ENCODE measurements around the gene NRXN2. TPM values are rescaled to one million over a fixed set of nuclear protein-coding genes. Genes with fewer than 3 reads are reported as not detected.

Gene NRXN2
- total RNA-seq, 1 experiment from 2014 or later: 0.15 TPM

DNA sequence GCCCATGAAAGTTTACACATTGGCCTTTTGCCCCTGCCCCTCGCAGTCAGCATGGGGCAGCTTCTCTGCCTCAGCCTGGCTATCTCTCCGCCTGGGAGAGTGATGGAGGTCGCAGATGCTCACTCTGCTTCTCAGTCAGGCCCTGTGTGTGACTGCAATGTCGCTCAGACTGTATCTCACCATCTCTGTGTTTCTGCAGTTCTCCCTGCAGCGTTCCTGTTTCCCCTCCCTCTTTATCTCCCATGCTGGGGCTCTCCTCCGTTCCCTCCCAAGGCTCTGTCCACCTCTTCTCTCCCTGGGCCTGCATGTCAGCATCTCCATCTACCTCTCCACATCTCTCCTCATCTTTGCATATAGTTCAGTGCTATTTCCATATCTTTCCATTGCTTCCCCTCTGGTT lies 93.9 kb downstream of the NRXN2 start:
- Histone ChIP-seq H3K4me1 (ENCODE audit: control insufficient read depth, insufficient read depth, low read length) (no peaks in the 10 kb centered on the region), H3K9me3 (ENCODE audit: control insufficient read depth, insufficient read depth, low read depth, low read length) (no peaks in the 10 kb centered on the region), H3K27me3 (ENCODE audit: control insufficient read depth, insufficient read depth, low read length) (no peaks in the 10 kb centered on the region), H3K36me3 (ENCODE audit: control insufficient read depth, insufficient read depth, low read length) (no peaks in the 10 kb centered on the region), H3K4me3 (ENCODE audit: low read depth in 2 of 2, low read length in 2 of 2) (no peak overlapping the region), H3K27ac (ENCODE audit: low read length) (no peak overlapping the region)
- DNase-seq (ENCODE audit: low read depth, low spot score) (no peak), ATAC-seq (no peak)
- no TSS peak for BruUV-seq (replicated peaks)
- POLR2A ChIA-PET: no interaction called here
- in situ Hi-C loops (cut with HindIII; ENCODE audit: low pct_unique_long_range_greater_than_20kb, low sequenced_read_pairs) (no loop called here), intact Hi-C loops (cut with micrococcal nuclease; ENCODE audit: unreplicated experiment) (no loop called here)
- TF ChIP-seq TCF7L2 (IDR thresholded peaks at IDR 0.05; ENCODE audit: low read depth, low read length): no peak
- TF ChIP-seq, protein P1, sequence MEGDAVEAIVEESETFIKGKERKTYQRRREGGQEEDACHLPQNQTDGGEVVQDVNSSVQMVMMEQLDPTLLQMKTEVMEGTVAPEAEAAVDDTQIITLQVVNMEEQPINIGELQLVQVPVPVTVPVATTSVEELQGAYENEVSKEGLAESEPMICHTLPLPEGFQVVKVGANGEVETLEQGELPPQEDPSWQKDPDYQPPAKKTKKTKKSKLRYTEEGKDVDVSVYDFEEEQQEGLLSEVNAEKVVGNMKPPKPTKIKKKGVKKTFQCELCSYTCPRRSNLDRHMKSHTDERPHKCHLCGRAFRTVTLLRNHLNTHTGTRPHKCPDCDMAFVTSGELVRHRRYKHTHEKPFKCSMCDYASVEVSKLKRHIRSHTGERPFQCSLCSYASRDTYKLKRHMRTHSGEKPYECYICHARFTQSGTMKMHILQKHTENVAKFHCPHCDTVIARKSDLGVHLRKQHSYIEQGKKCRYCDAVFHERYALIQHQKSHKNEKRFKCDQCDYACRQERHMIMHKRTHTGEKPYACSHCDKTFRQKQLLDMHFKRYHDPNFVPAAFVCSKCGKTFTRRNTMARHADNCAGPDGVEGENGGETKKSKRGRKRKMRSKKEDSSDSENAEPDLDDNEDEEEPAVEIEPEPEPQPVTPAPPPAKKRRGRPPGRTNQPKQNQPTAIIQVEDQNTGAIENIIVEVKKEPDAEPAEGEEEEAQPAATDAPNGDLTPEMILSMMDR (IDR thresholded peaks at IDR 0.05): no peak
- no peak for TF ChIP-seq POLR2AphosphoS5 (IDR thresholded peaks at IDR 0.05; ENCODE audit: low read depth, low read length)
- no peak for TF ChIP-seq SIN3A (IDR thresholded peaks at IDR 0.05; ENCODE audit: borderline replicate concordance, insufficient read depth, low read depth, low read length)
- TF ChIP-seq, protein P2, sequence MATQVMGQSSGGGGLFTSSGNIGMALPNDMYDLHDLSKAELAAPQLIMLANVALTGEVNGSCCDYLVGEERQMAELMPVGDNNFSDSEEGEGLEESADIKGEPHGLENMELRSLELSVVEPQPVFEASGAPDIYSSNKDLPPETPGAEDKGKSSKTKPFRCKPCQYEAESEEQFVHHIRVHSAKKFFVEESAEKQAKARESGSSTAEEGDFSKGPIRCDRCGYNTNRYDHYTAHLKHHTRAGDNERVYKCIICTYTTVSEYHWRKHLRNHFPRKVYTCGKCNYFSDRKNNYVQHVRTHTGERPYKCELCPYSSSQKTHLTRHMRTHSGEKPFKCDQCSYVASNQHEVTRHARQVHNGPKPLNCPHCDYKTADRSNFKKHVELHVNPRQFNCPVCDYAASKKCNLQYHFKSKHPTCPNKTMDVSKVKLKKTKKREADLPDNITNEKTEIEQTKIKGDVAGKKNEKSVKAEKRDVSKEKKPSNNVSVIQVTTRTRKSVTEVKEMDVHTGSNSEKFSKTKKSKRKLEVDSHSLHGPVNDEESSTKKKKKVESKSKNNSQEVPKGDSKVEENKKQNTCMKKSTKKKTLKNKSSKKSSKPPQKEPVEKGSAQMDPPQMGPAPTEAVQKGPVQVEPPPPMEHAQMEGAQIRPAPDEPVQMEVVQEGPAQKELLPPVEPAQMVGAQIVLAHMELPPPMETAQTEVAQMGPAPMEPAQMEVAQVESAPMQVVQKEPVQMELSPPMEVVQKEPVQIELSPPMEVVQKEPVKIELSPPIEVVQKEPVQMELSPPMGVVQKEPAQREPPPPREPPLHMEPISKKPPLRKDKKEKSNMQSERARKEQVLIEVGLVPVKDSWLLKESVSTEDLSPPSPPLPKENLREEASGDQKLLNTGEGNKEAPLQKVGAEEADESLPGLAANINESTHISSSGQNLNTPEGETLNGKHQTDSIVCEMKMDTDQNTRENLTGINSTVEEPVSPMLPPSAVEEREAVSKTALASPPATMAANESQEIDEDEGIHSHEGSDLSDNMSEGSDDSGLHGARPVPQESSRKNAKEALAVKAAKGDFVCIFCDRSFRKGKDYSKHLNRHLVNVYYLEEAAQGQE (IDR thresholded peaks at IDR 0.05; ENCODE audit: insufficient read depth in 1 of 2, low read depth in 2 of 2, low read length in 1 of 2): no peak
- CTCF ChIA-PET: no interaction called here

DNA sequence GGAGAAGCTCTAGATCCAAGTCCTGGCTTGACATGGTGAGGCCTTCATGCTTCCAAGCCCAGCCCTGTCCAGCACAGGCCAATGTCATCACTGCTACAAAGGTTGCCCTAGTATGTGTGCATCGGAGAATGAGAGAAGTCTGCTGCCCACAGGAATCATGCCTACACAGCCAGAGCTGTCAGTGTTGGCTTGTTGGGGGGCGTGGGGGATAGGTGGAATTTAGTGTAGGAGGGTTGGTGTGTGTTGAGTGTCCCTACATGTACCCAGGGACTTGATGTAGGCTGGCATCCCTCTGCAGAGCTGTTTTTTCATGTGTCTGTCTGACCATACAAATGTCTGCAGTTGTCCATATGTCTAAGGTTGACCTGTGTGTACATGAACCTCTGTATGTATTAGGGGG lies 94.4 kb downstream of the NRXN2 start:
- Histone ChIP-seq H3K4me1 (ENCODE audit: control insufficient read depth, insufficient read depth, low read length) (no peaks in the 10 kb centered on the region), H3K9me3 (ENCODE audit: control insufficient read depth, insufficient read depth, low read depth, low read length) (no peaks in the 10 kb centered on the region), H3K4me3 (ENCODE audit: low read depth in 2 of 2, low read length in 2 of 2) (no peak overlapping the region), H3K36me3 (ENCODE audit: control insufficient read depth, insufficient read depth, low read length) (no peaks in the 10 kb centered on the region), H3K27me3 (ENCODE audit: control insufficient read depth, insufficient read depth, low read length) (no peaks in the 10 kb centered on the region), H3K27ac (ENCODE audit: low read length) (no peak overlapping the region)
- in situ Hi-C loops (cut with HindIII; ENCODE audit: low pct_unique_long_range_greater_than_20kb, low sequenced_read_pairs): no loop called here
- intact Hi-C loops (cut with micrococcal nuclease; ENCODE audit: unreplicated experiment): no loop called here
- TF ChIP-seq TCF7L2 (IDR thresholded peaks at IDR 0.05; ENCODE audit: low read depth, low read length): no peak
- TF ChIP-seq, protein P2 (IDR thresholded peaks at IDR 0.05; ENCODE audit: insufficient read depth in 1 of 2, low read depth in 2 of 2, low read length in 1 of 2): no peak
- no peak for TF ChIP-seq SIN3A (IDR thresholded peaks at IDR 0.05; ENCODE audit: borderline replicate concordance, insufficient read depth, low read depth, low read length)
- TF ChIP-seq, protein P1 (IDR thresholded peaks at IDR 0.05): no peak
- no peak for TF ChIP-seq POLR2AphosphoS5 (IDR thresholded peaks at IDR 0.05; ENCODE audit: low read depth, low read length)
- ChIA-PET CTCF (no interaction called here), POLR2A (no interaction called here)
- BruUV-seq (replicated peaks): no TSS peak
- ATAC-seq: no peak
- no peak for DNase-seq (ENCODE audit: low read depth, low spot score)
